ENCODE measurements around the gene TRIOBP.
A peak's percentile ranks its signal among the peaks of the same experiment; 100 is the strongest.
"Not testable (repeated sequence)": the region's sequence is repeated elsewhere in the genome, so short reads cannot be mapped to it uniquely, and the experiment has no call there.

Gene TRIOBP

DNA sequence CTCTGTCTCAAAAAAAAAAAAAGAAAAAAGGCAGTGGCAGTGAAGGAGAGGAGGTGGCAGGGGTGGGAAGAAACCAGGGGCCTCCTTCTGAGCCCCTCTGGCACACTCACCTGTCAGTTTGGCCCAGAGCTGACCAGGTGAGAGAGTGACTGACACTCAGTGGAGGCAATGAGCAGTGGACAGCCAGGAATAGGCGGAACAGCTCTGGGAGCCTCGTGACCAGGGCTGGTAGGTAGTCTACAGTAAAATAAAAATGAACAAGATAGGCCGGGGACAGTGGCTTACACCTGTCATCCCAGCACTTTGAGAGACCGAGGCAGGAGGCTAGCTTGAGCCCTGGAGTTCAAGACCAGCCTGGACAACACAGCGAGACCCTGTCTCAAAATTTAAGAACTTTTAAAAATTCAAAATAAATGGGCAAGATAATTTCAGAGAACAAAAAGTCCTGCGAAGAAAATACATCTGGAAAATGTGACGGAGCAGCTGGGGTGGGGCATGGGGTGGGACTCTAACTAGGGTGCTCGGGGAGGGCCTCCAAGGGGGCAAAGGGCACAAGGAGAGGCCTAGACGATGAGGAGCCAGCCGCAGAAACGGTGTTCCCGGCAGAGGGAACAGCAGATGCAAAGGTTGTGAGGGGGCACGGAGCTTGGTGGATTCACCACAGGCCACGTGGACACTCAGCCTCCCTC lies 42.1 kb upstream of the TRIOBP start:
- no peak for DNase-seq
- H3K27me3 Mint-ChIP-seq (ENCODE audit: low read depth, poor library complexity) = no peaks in the 10 kb centered on the region
- TF ChIP-seq, protein P1, sequence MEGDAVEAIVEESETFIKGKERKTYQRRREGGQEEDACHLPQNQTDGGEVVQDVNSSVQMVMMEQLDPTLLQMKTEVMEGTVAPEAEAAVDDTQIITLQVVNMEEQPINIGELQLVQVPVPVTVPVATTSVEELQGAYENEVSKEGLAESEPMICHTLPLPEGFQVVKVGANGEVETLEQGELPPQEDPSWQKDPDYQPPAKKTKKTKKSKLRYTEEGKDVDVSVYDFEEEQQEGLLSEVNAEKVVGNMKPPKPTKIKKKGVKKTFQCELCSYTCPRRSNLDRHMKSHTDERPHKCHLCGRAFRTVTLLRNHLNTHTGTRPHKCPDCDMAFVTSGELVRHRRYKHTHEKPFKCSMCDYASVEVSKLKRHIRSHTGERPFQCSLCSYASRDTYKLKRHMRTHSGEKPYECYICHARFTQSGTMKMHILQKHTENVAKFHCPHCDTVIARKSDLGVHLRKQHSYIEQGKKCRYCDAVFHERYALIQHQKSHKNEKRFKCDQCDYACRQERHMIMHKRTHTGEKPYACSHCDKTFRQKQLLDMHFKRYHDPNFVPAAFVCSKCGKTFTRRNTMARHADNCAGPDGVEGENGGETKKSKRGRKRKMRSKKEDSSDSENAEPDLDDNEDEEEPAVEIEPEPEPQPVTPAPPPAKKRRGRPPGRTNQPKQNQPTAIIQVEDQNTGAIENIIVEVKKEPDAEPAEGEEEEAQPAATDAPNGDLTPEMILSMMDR (IDR thresholded peaks at IDR 0.05) = no peak
- H3K4me1 Mint-ChIP-seq = peaks cover 14% of the 10 kb centered on the region
- H3K27ac Mint-ChIP-seq = peak overlapping the region; percentile 48
- H3K9me3 Mint-ChIP-seq = no peaks in the 10 kb centered on the region
- H3K36me3 Mint-ChIP-seq (ENCODE audit: low read depth) = peaks cover 27% of the 10 kb centered on the region
- no peak overlapping the region for H3K4me3 Mint-ChIP-seq

DNA sequence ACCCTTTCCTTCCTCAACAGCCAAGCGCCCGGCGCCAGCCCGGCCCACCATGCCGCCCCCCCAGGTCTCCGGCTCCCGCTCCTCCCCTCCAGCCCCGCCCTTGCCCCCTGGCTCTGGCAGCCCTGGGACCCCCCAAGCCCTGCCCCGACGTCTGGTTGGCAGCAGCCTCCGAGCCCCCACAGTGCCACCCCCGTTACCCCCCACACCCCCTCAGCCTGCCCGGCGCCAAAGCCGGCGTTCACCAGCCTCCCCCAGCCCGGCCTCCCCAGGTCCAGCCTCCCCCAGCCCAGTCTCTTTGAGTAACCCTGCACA lies 41.6 kb upstream of the TRIOBP start:
- H3K9me3 Mint-ChIP-seq = no peaks in the 10 kb centered on the region
- no peaks in the 10 kb centered on the region for H3K27me3 Mint-ChIP-seq (ENCODE audit: low read depth, poor library complexity)
- H3K36me3 Mint-ChIP-seq (ENCODE audit: low read depth) = peaks cover 22% of the 10 kb centered on the region
- H3K27ac Mint-ChIP-seq = no peak overlapping the region
- H3K4me1 Mint-ChIP-seq = peaks cover 19% of the 10 kb centered on the region
- no peak for DNase-seq
- TF ChIP-seq, protein P1 (IDR thresholded peaks at IDR 0.05) = no peak
- no peak overlapping the region for H3K4me3 Mint-ChIP-seq

DNA sequence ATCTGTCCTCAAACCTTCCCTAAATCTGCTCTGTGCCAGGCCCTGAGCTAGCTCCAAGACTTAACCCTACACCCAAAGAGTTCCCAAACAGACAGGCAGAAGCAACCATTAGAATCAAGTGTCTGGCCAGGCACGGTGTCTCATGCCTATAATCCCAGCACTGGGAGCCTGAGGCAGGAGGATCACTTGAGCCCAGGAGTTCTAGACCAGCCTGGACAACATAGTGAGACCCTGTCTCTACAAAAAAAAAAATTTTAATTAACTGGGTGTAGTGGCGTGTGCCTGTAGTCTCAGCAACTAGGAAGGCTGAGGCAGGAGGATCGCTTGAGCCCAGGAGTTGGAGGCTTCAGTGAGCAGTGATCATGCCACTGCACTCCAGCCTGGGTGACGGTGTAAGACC lies 40.3 kb upstream of the TRIOBP start:
- not testable (repeated sequence) for H3K9me3 Mint-ChIP-seq; H3K27me3 Mint-ChIP-seq (ENCODE audit: low read depth, poor library complexity); DNase-seq; H3K4me3 Mint-ChIP-seq
- peak overlapping the region; percentile 98 for H3K27ac Mint-ChIP-seq
- H3K36me3 Mint-ChIP-seq (ENCODE audit: low read depth) = peaks cover 18% of the 10 kb centered on the region
- H3K4me1 Mint-ChIP-seq = peaks cover 33% of the 10 kb centered on the region

DNA sequence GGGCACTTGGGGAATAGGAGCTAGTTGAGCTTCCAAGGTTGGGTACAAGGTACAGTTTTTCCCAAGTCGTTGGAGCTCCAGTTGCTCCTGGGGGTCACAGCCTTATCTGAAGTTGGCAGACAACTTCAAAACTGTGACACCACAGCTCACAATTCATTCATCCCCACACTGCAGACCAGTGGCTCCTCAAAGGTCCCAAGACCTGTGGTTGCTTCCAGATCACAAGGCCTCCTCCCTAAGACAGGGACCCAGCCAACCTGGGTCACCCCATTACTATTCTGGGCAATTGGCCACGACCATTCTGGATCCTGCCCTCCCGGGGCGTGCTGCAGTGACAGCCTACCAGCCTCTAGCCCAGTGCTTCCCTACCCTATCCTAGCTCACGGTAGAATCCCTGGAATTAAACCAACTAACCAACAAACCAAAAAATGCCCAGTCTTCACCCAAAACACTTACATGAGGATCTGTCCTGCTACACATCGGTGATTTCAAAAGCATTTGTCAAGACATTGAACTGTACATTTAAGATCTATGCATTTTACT lies 39.2 kb upstream of the TRIOBP start:
- H3K4me3 Mint-ChIP-seq = peak overlapping the region; percentile 90
- H3K27ac Mint-ChIP-seq = peak overlapping the region; percentile 83
- TF ChIP-seq, protein P1 (IDR thresholded peaks at IDR 0.05) = no peak
- no peaks in the 10 kb centered on the region for H3K27me3 Mint-ChIP-seq (ENCODE audit: low read depth, poor library complexity)
- H3K36me3 Mint-ChIP-seq (ENCODE audit: low read depth) = peaks cover 13% of the 10 kb centered on the region
- peaks cover 42% of the 10 kb centered on the region for H3K4me1 Mint-ChIP-seq
- no peaks in the 10 kb centered on the region for H3K9me3 Mint-ChIP-seq
- no peak for DNase-seq

DNA sequence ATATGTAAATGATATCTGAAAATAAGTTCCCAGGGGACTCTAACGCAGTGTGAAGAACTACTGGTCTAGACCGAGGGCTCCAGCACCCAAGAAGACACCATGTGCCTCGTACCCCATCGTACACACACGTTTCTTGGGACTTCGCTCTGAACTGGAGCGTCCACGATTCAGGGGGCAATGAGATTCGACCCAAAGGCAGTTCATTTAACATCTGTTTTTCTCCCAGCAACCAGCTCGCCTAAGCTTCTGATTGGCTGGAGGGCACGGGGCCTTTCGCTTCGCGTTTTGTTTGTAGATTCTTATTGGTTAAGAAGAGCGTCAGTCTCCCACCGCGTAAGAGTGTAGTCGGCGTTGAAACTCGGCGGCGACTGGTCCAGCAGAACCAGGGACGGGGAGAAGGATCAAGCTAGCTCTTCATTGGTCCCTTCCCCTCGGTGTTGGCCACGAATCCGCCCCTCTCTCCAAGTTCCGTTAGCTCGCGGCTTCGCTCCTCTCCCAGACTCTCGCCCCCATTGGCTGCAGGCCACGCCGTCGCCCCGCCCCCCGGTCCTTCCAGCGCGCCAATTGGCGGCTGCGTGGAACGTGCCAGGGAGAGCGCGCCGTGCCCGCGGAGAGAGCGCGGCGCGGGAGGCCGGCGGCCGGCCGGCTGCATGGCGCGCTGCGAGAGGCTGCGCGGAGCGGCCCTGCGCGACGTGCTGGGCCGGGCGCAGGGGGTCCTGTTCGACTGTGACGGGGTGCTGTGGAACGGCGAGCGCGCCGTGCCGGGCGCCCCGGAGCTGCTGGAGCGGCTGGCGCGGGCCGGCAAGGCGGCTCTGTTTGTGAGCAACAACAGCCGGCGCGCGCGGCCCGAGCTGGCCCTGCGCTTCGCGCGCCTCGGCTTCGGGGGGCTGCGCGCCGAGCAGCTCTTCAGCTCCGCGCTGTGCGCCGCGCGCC lies 38.4 kb upstream of the TRIOBP start, which contains the start of gene PDXP:
Gene PDXP (plus strand): TSS at position 591 of the 933 bp plus-strand sequence. CDS start 60 bp downstream, at position 651.
- Mint-ChIP-seq H3K4me1 (peaks cover 44% of the 10 kb centered on the region), H3K36me3 (ENCODE audit: low read depth) (peaks cover 6% of the 10 kb centered on the region), H3K27me3 (ENCODE audit: low read depth, poor library complexity) (no peaks in the 10 kb centered on the region), H3K27ac (peak within 1 kb of the TSS; percentile 83), H3K9me3 (no peaks in the 10 kb centered on the region), H3K4me3 (peak within 1 kb of the TSS; percentile 90)
- peak; percentile 99 for DNase-seq
- TF ChIP-seq, protein P1 (IDR thresholded peaks at IDR 0.05) = no peak

All from nephron progenitor cell (in vitro differentiated cells).